Central memory CD8-positive, alpha-beta T cell (primary cell): ENCODE data around the gene LINC01488.

Source experiments
- ATAC-seq: fragments of 150-1000 bp; cut with Tn5 transposase; replicated peaks from 2 replicates; pipeline ENCODE4 v1.10.0; 2022; ENCODE audit warnings: mild to moderate bottlenecking, moderate FRiP score, moderate number of reproducible peaks; ENCODE audit not compliant: poor library complexity, severe bottlenecking; ENCODE audit errors: extremely low read depth
- DNase-seq, 2 donors: peaks; one replicate each; pipeline ENCODE4 v3.0.0; 2021; ENCODE audit warnings: low spot score in 2 of 2
- H3K27ac Mint-ChIP-seq: one replicate; pipeline ENCODE4 v1.8.0; 2022; ENCODE audit warnings: low read depth, mild to moderate bottlenecking, moderate library complexity, mixed read lengths
- H3K27me3 Mint-ChIP-seq: one replicate; pipeline ENCODE4 v1.8.0; 2022; ENCODE audit warnings: mixed read lengths
- H3K36me3 Mint-ChIP-seq: one replicate; pipeline ENCODE4 v1.8.0; 2022; ENCODE audit warnings: mild to moderate bottlenecking, moderate library complexity, mixed read lengths; ENCODE audit not compliant: insufficient read depth
- H3K4me1 Mint-ChIP-seq: one replicate; pipeline ENCODE4 v1.8.0; 2022; ENCODE audit warnings: mixed read lengths
- H3K4me3 Mint-ChIP-seq: one replicate; pipeline ENCODE4 v1.8.0; 2022; ENCODE audit warnings: mild to moderate bottlenecking, moderate library complexity, mixed read lengths
- H3K9me3 Mint-ChIP-seq: one replicate; pipeline ENCODE4 v1.8.0; 2022; ENCODE audit warnings: mixed read lengths

LINC01488 gene

GRCh38 chr11:69509846-69510390, 28.5 kb downstream of the LINC01488 start:
- DNase-seq: no peak
- H3K27me3 Mint-ChIP-seq: peaks cover 64% of the 10 kb centered on the region
- no peaks in the 10 kb centered on the region for H3K9me3 Mint-ChIP-seq
- ATAC-seq: no peak
- no peaks in the 10 kb centered on the region for H3K36me3 Mint-ChIP-seq
- H3K27ac Mint-ChIP-seq: no peak overlapping the region
- no peak overlapping the region for H3K4me3 Mint-ChIP-seq
- no peaks in the 10 kb centered on the region for H3K4me1 Mint-ChIP-seq

GRCh38 chr11:69510471-69511357, 29.3 kb downstream of the LINC01488 start:
- Mint-ChIP-seq H3K36me3 (no peaks in the 10 kb centered on the region), H3K4me3 (no peak overlapping the region), H3K4me1 (no peaks in the 10 kb centered on the region), H3K27me3 (peaks cover 56% of the 10 kb centered on the region), H3K27ac (no peak overlapping the region), H3K9me3 (no peaks in the 10 kb centered on the region)
- DNase-seq (no peak), ATAC-seq (no peak)

GRCh38 chr11:69511358-69512055, 30.0 kb downstream of the LINC01488 start:
- H3K4me3 Mint-ChIP-seq: no peak overlapping the region
- H3K36me3 Mint-ChIP-seq: no peaks in the 10 kb centered on the region
- DNase-seq: no peak
- peaks cover 55% of the 10 kb centered on the region for H3K27me3 Mint-ChIP-seq
- H3K27ac Mint-ChIP-seq: no peak overlapping the region
- no peaks in the 10 kb centered on the region for H3K9me3 Mint-ChIP-seq
- no peak for ATAC-seq
- H3K4me1 Mint-ChIP-seq: no peaks in the 10 kb centered on the region

- Mint-ChIP-seq H3K36me3 (no peaks in the 10 kb centered on the region), H3K4me3 (no peak overlapping the region), H3K9me3 (no peaks in the 10 kb centered on the region), H3K27me3 (peaks cover 58% of the 10 kb centered on the region), H3K27ac (no peak overlapping the region), H3K4me1 (no peaks in the 10 kb centered on the region)
- no peak for ATAC-seq
- DNase-seq: no peak
Observed at GRCh38 chr11:69512136-69512535, 30.7 kb downstream of the LINC01488 start.

GRCh38 chr11:69512790-69513189, 31.3 kb downstream of the LINC01488 start:
- Mint-ChIP-seq H3K27ac (no peak overlapping the region), H3K9me3 (no peaks in the 10 kb centered on the region), H3K4me3 (no peak overlapping the region), H3K36me3 (peaks cover 3% of the 10 kb centered on the region), H3K4me1 (no peaks in the 10 kb centered on the region), H3K27me3 (peaks cover 64% of the 10 kb centered on the region)
- no peak for ATAC-seq
- DNase-seq: no peak

GRCh38 chr11:69513196-69513595, 31.7 kb downstream of the LINC01488 start:
- DNase-seq (no peak), ATAC-seq (no peak)
- Mint-ChIP-seq H3K9me3 (peaks cover under 1% of the 10 kb centered on the region), H3K36me3 (peaks cover 3% of the 10 kb centered on the region), H3K27me3 (peaks cover 67% of the 10 kb centered on the region), H3K4me1 (no peaks in the 10 kb centered on the region), H3K4me3 (no peak overlapping the region), H3K27ac (no peak overlapping the region)

GRCh38 chr11:69513663-69514224, 32.3 kb downstream of the LINC01488 start:
- Mint-ChIP-seq H3K9me3 (peaks cover 6% of the 10 kb centered on the region), H3K4me1 (no peaks in the 10 kb centered on the region), H3K27me3 (peaks cover 67% of the 10 kb centered on the region), H3K27ac (no peak overlapping the region), H3K4me3 (no peak overlapping the region), H3K36me3 (peaks cover 3% of the 10 kb centered on the region)
- ATAC-seq (no peak), DNase-seq (no peak)

- ATAC-seq (no peak), DNase-seq (no peak)
- Mint-ChIP-seq H3K36me3 (peaks cover 3% of the 10 kb centered on the region), H3K27me3 (peaks cover 74% of the 10 kb centered on the region), H3K4me1 (no peaks in the 10 kb centered on the region), H3K9me3 (peaks cover 7% of the 10 kb centered on the region), H3K27ac (no peak overlapping the region), H3K4me3 (no peak overlapping the region)
Observed at GRCh38 chr11:69514771-69515170, 33.3 kb downstream of the LINC01488 start.

- H3K27me3 Mint-ChIP-seq: peaks cover 68% of the 10 kb centered on the region
- H3K36me3 Mint-ChIP-seq: peaks cover 3% of the 10 kb centered on the region
- DNase-seq (no peak), ATAC-seq (no peak)
- no peak overlapping the region for H3K27ac Mint-ChIP-seq
- H3K4me3 Mint-ChIP-seq: no peak overlapping the region
- peaks cover 7% of the 10 kb centered on the region for H3K9me3 Mint-ChIP-seq
- no peaks in the 10 kb centered on the region for H3K4me1 Mint-ChIP-seq
Observed at GRCh38 chr11:69515271-69516245, 34.1 kb downstream of the LINC01488 start.

GRCh38 chr11:69516526-69516925, 35.1 kb downstream of the LINC01488 start:
- no peak overlapping the region for H3K27ac Mint-ChIP-seq
- peaks cover 59% of the 10 kb centered on the region for H3K27me3 Mint-ChIP-seq
- DNase-seq (no peak), ATAC-seq (no peak)
- no peak overlapping the region for H3K4me3 Mint-ChIP-seq
- peaks cover 3% of the 10 kb centered on the region for H3K36me3 Mint-ChIP-seq
- no peaks in the 10 kb centered on the region for H3K4me1 Mint-ChIP-seq
- H3K9me3 Mint-ChIP-seq: peaks cover 7% of the 10 kb centered on the region

- Mint-ChIP-seq H3K9me3 (peaks cover 7% of the 10 kb centered on the region), H3K36me3 (peaks cover 3% of the 10 kb centered on the region), H3K27ac (no peak overlapping the region), H3K27me3 (peaks cover 49% of the 10 kb centered on the region), H3K4me1 (no peaks in the 10 kb centered on the region), H3K4me3 (no peak overlapping the region)
- DNase-seq (no peak), ATAC-seq (no peak)
Observed at GRCh38 chr11:69518081-69518950, 36.9 kb downstream of the LINC01488 start.
